Keratinocyte (primary cell): ENCODE results near the gene LTF. TPM values are rescaled to one million over a fixed set of nuclear protein-coding genes. Genes with fewer than 3 reads are reported as not detected.

ENCODE experiments used
- DNase-seq: peaks from one replicate; pipeline ENCODE4 v3.0.0-alpha.2; 2011; ENCODE audit warnings: low read depth, missing footprints, low spot score
- FAIRE-seq: peaks from 2 replicates; lab custom pipeline; 2011; peaks lifted over from hg19 to GRCh38; lab: Jason Lieb, UNC
- H2AFZ ChIP-seq: 2 replicates; pipeline ENCODE4 v1.6.0; 2012; ENCODE audit warnings: low read length, control low read depth, inconsistent platforms; ENCODE audit not compliant: control insufficient read depth
- H3K27ac ChIP-seq: 2 replicates; pipeline ENCODE4 v1.5.1; 2011; ENCODE audit warnings: low read length; ENCODE audit not compliant: control insufficient read depth, insufficient read depth
- H3K27me3 ChIP-seq: 3 replicates; pipeline ENCODE4 v1.6.0; 2011; ENCODE audit warnings: low read length; ENCODE audit not compliant: control insufficient read depth, insufficient read depth; ENCODE audit errors: extremely low read depth
- H3K36me3 ChIP-seq, 2 experiments: 2 replicates in 1 of 2; 3 replicates in 1 of 2; pipeline ENCODE4 v1.5.1; 2011; ENCODE audit warnings: low read length in 2 of 2, mild to moderate bottlenecking in 1 of 2; ENCODE audit not compliant: control insufficient read depth in 2 of 2, insufficient read depth in 2 of 2; ENCODE audit errors: extremely low read depth in 1 of 2
- H3K4me1 ChIP-seq: 3 replicates; pipeline ENCODE4 v1.5.1; 2011; ENCODE audit warnings: low read length; ENCODE audit not compliant: control insufficient read depth, insufficient read depth; ENCODE audit errors: extremely low read depth
- H3K4me2 ChIP-seq: 3 replicates; pipeline ENCODE4 v1.6.0; 2011; ENCODE audit warnings: low read depth, low read length; ENCODE audit not compliant: control insufficient read depth, insufficient read depth; ENCODE audit errors: extremely low read depth
- H3K4me3 ChIP-seq, 3 experiments: fragments of 200-600 bp in 1 of 3; sonication (generic) in 1 of 3; 2 replicates in 2 of 3; 3 replicates in 1 of 3; pipeline ENCODE4 v1.5.1; 2011 to 2016; ENCODE audit warnings: low read length in 3 of 3, mild to moderate bottlenecking in 3 of 3, control low read depth in 2 of 3, inconsistent platforms in 1 of 3, low read depth in 1 of 3, mixed read lengths in 1 of 3, mixed run types in 1 of 3, moderate library complexity in 1 of 3; ENCODE audit not compliant: control insufficient read depth in 2 of 3, insufficient read depth in 2 of 3; ENCODE audit errors: extremely low read depth in 1 of 3
- H3K79me2 ChIP-seq: 2 replicates; pipeline ENCODE4 v1.6.0; 2012; ENCODE audit warnings: low read length; ENCODE audit not compliant: control insufficient read depth, insufficient read depth
- H3K9ac ChIP-seq: 3 replicates; pipeline ENCODE4 v1.6.0; 2011; ENCODE audit warnings: low read length; ENCODE audit not compliant: control insufficient read depth, insufficient read depth; ENCODE audit errors: extremely low read depth
- H3K9me1 ChIP-seq: 3 replicates; pipeline ENCODE4 v1.6.0; 2011; ENCODE audit warnings: low read length; ENCODE audit not compliant: control insufficient read depth, insufficient read depth; ENCODE audit errors: extremely low read depth
- H3K9me3 ChIP-seq: 2 replicates; pipeline ENCODE4 v1.5.1; 2012; ENCODE audit warnings: low read depth, low read length; ENCODE audit not compliant: control insufficient read depth
- H4K20me1 ChIP-seq: 3 replicates; pipeline ENCODE4 v1.6.0; 2011; ENCODE audit warnings: low read length; ENCODE audit not compliant: control insufficient read depth, insufficient read depth; ENCODE audit errors: extremely low read depth
- EZH2 ChIP-seq: IDR thresholded peaks from one replicate; pipeline ENCODE4 v1.6.1; 2012; ENCODE audit warnings: inconsistent platforms, mild to moderate bottlenecking, low read length, moderate library complexity
- dilution Hi-C: fragments of 300-500 bp; cut with MboI; formaldehyde crosslinking; loops from one replicate; pipeline ENCODE4 v1.7.0; 2020; ENCODE audit warnings: low sequenced_read_pairs; ENCODE audit not compliant: extremely low pct_ligation_motif_present
- polyA plus RNA-seq, 5 experiments: library from polyadenylated mRNA; depleted of rRNA in 3 of 5; stranded (reverse) in 3 of 5; stranded (forward) in 1 of 5; unstranded in 1 of 5; fragments of >200 nt; gene quantifications; 1 replicate in 1 of 5; 2 replicates in 3 of 5; 3 replicates in 1 of 5; pipeline versions ENCODE4 v1.2.1 to v1.2.3, GENCODE V29; 2011 to 2012; ENCODE audit warnings: missing spikeins in 2 of 5, low read depth in 1 of 5, low replicate concordance in 1 of 5
- TF ChIP-seq, protein P1 (sequence below), 3 experiments: IDR thresholded peaks in 1 of 3; conservative IDR thresholded peaks in 1 of 3; optimal IDR thresholded peaks in 1 of 3; 2 replicates in 2 of 3; 3 replicates in 1 of 3; pipeline versions ENCODE3 to v1.5.1; 2011; ENCODE audit warnings: low read length in 3 of 3, mild to moderate bottlenecking in 3 of 3, moderate library complexity in 2 of 3, control low read depth in 1 of 3, inconsistent platforms in 1 of 3; ENCODE audit not compliant: insufficient read depth in 2 of 3; ENCODE audit errors: extremely low read depth in 1 of 3

Gene LTF
- polyA plus RNA-seq, 1 donor (not counting 4 experiments of a cell fraction or from before 2014, with no cell fraction given) = not detected

- no peak overlapping the region for H3K4me2 ChIP-seq
- no peak for FAIRE-seq
- H3K27me3 ChIP-seq = no peaks in the 10 kb centered on the region
- H2AFZ ChIP-seq = no peak overlapping the region
- H3K79me2 ChIP-seq = no peaks in the 10 kb centered on the region
- H3K36me3 ChIP-seq = no peaks in the 10 kb centered on the region
- TF ChIP-seq, protein P1, sequence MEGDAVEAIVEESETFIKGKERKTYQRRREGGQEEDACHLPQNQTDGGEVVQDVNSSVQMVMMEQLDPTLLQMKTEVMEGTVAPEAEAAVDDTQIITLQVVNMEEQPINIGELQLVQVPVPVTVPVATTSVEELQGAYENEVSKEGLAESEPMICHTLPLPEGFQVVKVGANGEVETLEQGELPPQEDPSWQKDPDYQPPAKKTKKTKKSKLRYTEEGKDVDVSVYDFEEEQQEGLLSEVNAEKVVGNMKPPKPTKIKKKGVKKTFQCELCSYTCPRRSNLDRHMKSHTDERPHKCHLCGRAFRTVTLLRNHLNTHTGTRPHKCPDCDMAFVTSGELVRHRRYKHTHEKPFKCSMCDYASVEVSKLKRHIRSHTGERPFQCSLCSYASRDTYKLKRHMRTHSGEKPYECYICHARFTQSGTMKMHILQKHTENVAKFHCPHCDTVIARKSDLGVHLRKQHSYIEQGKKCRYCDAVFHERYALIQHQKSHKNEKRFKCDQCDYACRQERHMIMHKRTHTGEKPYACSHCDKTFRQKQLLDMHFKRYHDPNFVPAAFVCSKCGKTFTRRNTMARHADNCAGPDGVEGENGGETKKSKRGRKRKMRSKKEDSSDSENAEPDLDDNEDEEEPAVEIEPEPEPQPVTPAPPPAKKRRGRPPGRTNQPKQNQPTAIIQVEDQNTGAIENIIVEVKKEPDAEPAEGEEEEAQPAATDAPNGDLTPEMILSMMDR (optimal IDR thresholded peaks at IDR 0.05 in 1 of 3, IDR thresholded peaks at IDR 0.05 in 1 of 3, conservative IDR thresholded peaks at IDR 0.05 in 1 of 3; ENCODE audit: extremely low read depth in 1 of 3, insufficient read depth in 2 of 3, low read length in 3 of 3) = no peak
- TF ChIP-seq EZH2 = no peak
- H3K4me1 ChIP-seq = peaks cover 21% of the 10 kb centered on the region
- no peaks in the 10 kb centered on the region for H4K20me1 ChIP-seq
- dilution Hi-C loops = no loop called here
- no peaks in the 10 kb centered on the region for H3K9me3 ChIP-seq
- no peak overlapping the region for H3K9ac ChIP-seq
- no peak overlapping the region for H3K27ac ChIP-seq
- DNase-seq = no peak
- H3K4me3 ChIP-seq = no peak overlapping the region
- no peaks in the 10 kb centered on the region for H3K9me1 ChIP-seq
Observed at GRCh38 chr3:46420931-46421330, 43.8 kb downstream of the LTF start.

- DNase-seq = no peak
- Histone ChIP-seq H3K9me1 (no peaks in the 10 kb centered on the region), H2AFZ (no peak overlapping the region), H3K4me1 (peaks cover 18% of the 10 kb centered on the region), H4K20me1 (no peaks in the 10 kb centered on the region), H3K79me2 (no peaks in the 10 kb centered on the region), H3K4me3 (no peak overlapping the region), H3K27ac (no peak overlapping the region), H3K27me3 (no peaks in the 10 kb centered on the region), H3K36me3 (no peaks in the 10 kb centered on the region), H3K9me3 (no peaks in the 10 kb centered on the region), H3K4me2 (no peak overlapping the region), H3K9ac (no peak overlapping the region)
- no peak for FAIRE-seq
- dilution Hi-C loops = no loop called here
- TF ChIP-seq, protein P1 (optimal IDR thresholded peaks at IDR 0.05 in 1 of 3, IDR thresholded peaks at IDR 0.05 in 1 of 3, conservative IDR thresholded peaks at IDR 0.05 in 1 of 3; ENCODE audit: extremely low read depth in 1 of 3, insufficient read depth in 2 of 3, low read length in 3 of 3) = no peak
- no peak for TF ChIP-seq EZH2
Observed at GRCh38 chr3:46419816-46420215, 44.9 kb downstream of the LTF start.
